Measurements from ENCODE around the gene LIPC. TPM values are rescaled to one million over a fixed set of nuclear protein-coding genes. Genes with fewer than 3 reads are reported as not detected.

The LIPC gene
- total and polyA plus RNA-seq, 7 experiments from 2014 or later: 0.46 to 5.1 (median 0.77) TPM

GRCh38 chr15:58388211-58388610 lies 43.6 kb upstream of the LIPC start:
- no peak overlapping the region for H3K4me3 Mint-ChIP-seq
- H3K27me3 Mint-ChIP-seq: no peaks in the 10 kb centered on the region
- H3K9me3 Mint-ChIP-seq: peaks cover 0 to 2% (median 0%) of the 10 kb centered on the region in 11 donors
- peaks cover 0 to 1% (median 0%) of the 10 kb centered on the region in 7 donors for H3K4me1 Mint-ChIP-seq
- intact Hi-C loops (cut with micrococcal nuclease): no loop called here
- H3K27ac ChIP-seq (ENCODE audit: low read depth, low read length): no peak overlapping the region
- ChIA-PET POLR2A (no interaction called here), CTCF (no interaction called here)
- DNase-seq (no peak), ATAC-seq (no peak)
- H3K36me3 Mint-ChIP-seq: no peaks in the 10 kb centered on the region
- H3K4me1 ChIP-seq (ENCODE audit: control insufficient read depth in 2 of 2, insufficient read depth in 2 of 2, low read length in 2 of 2): no peaks in the 10 kb centered on the region
- no peak overlapping the region for H3K4me3 ChIP-seq (ENCODE audit: low read length)
- no peaks in the 10 kb centered on the region for H3K9me3 ChIP-seq (ENCODE audit: control insufficient read depth in 2 of 3, low read length in 3 of 3)
- H3K27me3 ChIP-seq (ENCODE audit: control insufficient read depth in 2 of 2, insufficient read depth in 2 of 2, low read length in 2 of 2): no peaks in the 10 kb centered on the region
- H3K27ac Mint-ChIP-seq: no peak overlapping the region
- H3K36me3 ChIP-seq (ENCODE audit: control insufficient read depth in 2 of 3, insufficient read depth in 3 of 3, low read length in 3 of 3): no peaks in the 10 kb centered on the region

- Histone ChIP-seq H3K9me3 (ENCODE audit: control insufficient read depth in 2 of 3, low read length in 3 of 3) (no peaks in the 10 kb centered on the region), H3K27me3 (ENCODE audit: control insufficient read depth in 2 of 2, insufficient read depth in 2 of 2, low read length in 2 of 2) (no peaks in the 10 kb centered on the region), H3K4me3 (ENCODE audit: low read length) (no peak overlapping the region), H3K4me1 (ENCODE audit: control insufficient read depth in 2 of 2, insufficient read depth in 2 of 2, low read length in 2 of 2) (no peaks in the 10 kb centered on the region), H3K36me3 (ENCODE audit: control insufficient read depth in 2 of 3, insufficient read depth in 3 of 3, low read length in 3 of 3) (no peaks in the 10 kb centered on the region), H3K27ac (ENCODE audit: low read depth, low read length) (no peak overlapping the region)
- peaks cover 0 to 5% (median 0%) of the 10 kb centered on the region in 5 donors for H3K27me3 Mint-ChIP-seq
- H3K4me3 Mint-ChIP-seq: no peak overlapping the region
- H3K9me3 Mint-ChIP-seq: peaks cover 0 to 2% (median 0%) of the 10 kb centered on the region in 11 donors
- DNase-seq (no peak), ATAC-seq (no peak)
- H3K36me3 Mint-ChIP-seq: no peaks in the 10 kb centered on the region
- POLR2A ChIA-PET: no interaction called here
- H3K27ac Mint-ChIP-seq: no peak overlapping the region
- CTCF ChIA-PET: no interaction called here
- intact Hi-C loops (cut with micrococcal nuclease): no loop called here
- H3K4me1 Mint-ChIP-seq: no peaks in the 10 kb centered on the region
Measured at GRCh38 chr15:58390118-58390517, 41.7 kb upstream of the LIPC start.

- CTCF ChIA-PET: no interaction called here
- DNase-seq (no peak), ATAC-seq (no peak)
- Histone ChIP-seq H3K27me3 (ENCODE audit: control insufficient read depth in 2 of 2, insufficient read depth in 2 of 2, low read length in 2 of 2) (no peaks in the 10 kb centered on the region), H3K27ac (ENCODE audit: low read depth, low read length) (no peak overlapping the region), H3K4me1 (ENCODE audit: control insufficient read depth in 2 of 2, insufficient read depth in 2 of 2, low read length in 2 of 2) (no peaks in the 10 kb centered on the region), H3K36me3 (ENCODE audit: control insufficient read depth in 2 of 3, insufficient read depth in 3 of 3, low read length in 3 of 3) (no peaks in the 10 kb centered on the region), H3K4me3 (ENCODE audit: low read length) (no peak overlapping the region), H3K9me3 (ENCODE audit: control insufficient read depth in 2 of 3, low read length in 3 of 3) (no peaks in the 10 kb centered on the region)
- H3K4me1 Mint-ChIP-seq: no peaks in the 10 kb centered on the region
- peaks cover 0 to 5% (median 0%) of the 10 kb centered on the region in 5 donors for H3K27me3 Mint-ChIP-seq
- POLR2A ChIA-PET: no interaction called here
- peaks cover 0 to 2% (median 0%) of the 10 kb centered on the region in 11 donors for H3K9me3 Mint-ChIP-seq
- intact Hi-C loops (cut with micrococcal nuclease): no loop called here
- H3K36me3 Mint-ChIP-seq: no peaks in the 10 kb centered on the region
- no peak overlapping the region for H3K4me3 Mint-ChIP-seq
- no peak overlapping the region for H3K27ac Mint-ChIP-seq
Measured at GRCh38 chr15:58390655-58391054, 41.1 kb upstream of the LIPC start.

DNA sequence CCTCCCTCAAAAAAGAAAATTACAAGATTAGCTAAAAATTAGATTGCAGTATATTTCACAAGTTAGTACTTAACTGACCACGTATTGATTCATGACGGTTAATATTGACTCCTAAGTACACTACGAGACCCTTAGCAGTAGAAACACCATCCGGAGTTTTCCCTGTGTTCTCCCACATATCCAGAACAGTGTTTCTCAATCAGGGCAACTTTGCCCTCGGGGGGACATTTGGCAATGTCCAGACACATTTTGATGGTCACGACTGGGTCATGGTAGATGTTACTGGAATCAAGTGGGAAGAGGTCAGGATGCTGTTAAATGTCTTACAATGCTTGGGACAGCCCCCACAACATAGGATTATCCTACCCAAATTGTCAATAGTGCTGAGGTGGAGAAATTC lies 40.7 kb upstream of the LIPC start:
- intact Hi-C loops (cut with micrococcal nuclease): no loop called here
- no peaks in the 10 kb centered on the region for H3K4me1 Mint-ChIP-seq
- DNase-seq (no peak), ATAC-seq (no peak)
- ChIA-PET CTCF (no interaction called here), POLR2A (no interaction called here)
- H3K4me3 Mint-ChIP-seq: no peak overlapping the region
- H3K4me3 ChIP-seq (ENCODE audit: low read length): no peak overlapping the region
- H3K4me1 ChIP-seq (ENCODE audit: control insufficient read depth in 2 of 2, insufficient read depth in 2 of 2, low read length in 2 of 2): no peaks in the 10 kb centered on the region
- no peaks in the 10 kb centered on the region for H3K36me3 ChIP-seq (ENCODE audit: control insufficient read depth in 2 of 3, insufficient read depth in 3 of 3, low read length in 3 of 3)
- H3K27me3 Mint-ChIP-seq: peaks cover 0 to 5% (median 0%) of the 10 kb centered on the region in 5 donors
- H3K9me3 Mint-ChIP-seq: peaks cover 0 to 2% (median 0%) of the 10 kb centered on the region in 11 donors
- no peaks in the 10 kb centered on the region for H3K36me3 Mint-ChIP-seq
- no peaks in the 10 kb centered on the region for H3K27me3 ChIP-seq (ENCODE audit: control insufficient read depth in 2 of 2, insufficient read depth in 2 of 2, low read length in 2 of 2)
- H3K9me3 ChIP-seq (ENCODE audit: control insufficient read depth in 2 of 3, low read length in 3 of 3): no peaks in the 10 kb centered on the region
- H3K27ac ChIP-seq (ENCODE audit: low read depth, low read length): no peak overlapping the region
- H3K27ac Mint-ChIP-seq: no peak overlapping the region

DNA sequence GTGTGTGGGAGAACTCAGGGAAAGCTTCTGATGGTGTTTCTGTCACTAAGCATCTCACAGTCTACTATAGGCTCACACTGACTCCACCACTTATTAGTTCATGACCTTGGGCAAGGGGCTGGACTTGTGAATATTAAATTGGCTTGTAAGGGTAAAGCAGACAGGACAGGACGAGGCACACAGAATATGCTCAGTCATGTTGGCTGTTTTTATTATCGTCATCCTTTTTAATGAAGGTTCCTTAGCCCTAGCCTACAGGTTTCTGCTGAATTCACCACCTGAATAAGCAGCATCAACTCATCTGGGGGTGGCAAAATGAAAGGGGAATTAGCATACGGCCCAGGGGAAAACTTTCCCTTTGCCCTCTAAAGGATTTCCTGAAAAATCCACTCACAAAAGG lies 39.6 kb upstream of the LIPC start:
- ChIA-PET CTCF (no interaction called here), POLR2A (no interaction called here)
- no peak for DNase-seq
- Histone ChIP-seq H3K27ac (ENCODE audit: low read depth, low read length) (no peak overlapping the region), H3K4me3 (ENCODE audit: low read length) (no peak overlapping the region), H3K36me3 (ENCODE audit: control insufficient read depth in 2 of 3, insufficient read depth in 3 of 3, low read length in 3 of 3) (no peaks in the 10 kb centered on the region), H3K4me1 (ENCODE audit: control insufficient read depth in 2 of 2, insufficient read depth in 2 of 2, low read length in 2 of 2) (no peaks in the 10 kb centered on the region), H3K27me3 (ENCODE audit: control insufficient read depth in 2 of 2, insufficient read depth in 2 of 2, low read length in 2 of 2) (no peaks in the 10 kb centered on the region), H3K9me3 (ENCODE audit: control insufficient read depth in 2 of 3, low read length in 3 of 3) (no peaks in the 10 kb centered on the region)
- no peaks in the 10 kb centered on the region for H3K36me3 Mint-ChIP-seq
- no peak for ATAC-seq
- intact Hi-C loops (cut with micrococcal nuclease): no loop called here
- H3K4me3 Mint-ChIP-seq: no peak overlapping the region
- H3K27ac Mint-ChIP-seq: no peak overlapping the region
- H3K4me1 Mint-ChIP-seq: no peaks in the 10 kb centered on the region
- peaks cover 0 to 2% (median 0%) of the 10 kb centered on the region in 11 donors for H3K9me3 Mint-ChIP-seq
- peaks cover 0 to 6% (median 0%) of the 10 kb centered on the region in 5 donors for H3K27me3 Mint-ChIP-seq

DNA sequence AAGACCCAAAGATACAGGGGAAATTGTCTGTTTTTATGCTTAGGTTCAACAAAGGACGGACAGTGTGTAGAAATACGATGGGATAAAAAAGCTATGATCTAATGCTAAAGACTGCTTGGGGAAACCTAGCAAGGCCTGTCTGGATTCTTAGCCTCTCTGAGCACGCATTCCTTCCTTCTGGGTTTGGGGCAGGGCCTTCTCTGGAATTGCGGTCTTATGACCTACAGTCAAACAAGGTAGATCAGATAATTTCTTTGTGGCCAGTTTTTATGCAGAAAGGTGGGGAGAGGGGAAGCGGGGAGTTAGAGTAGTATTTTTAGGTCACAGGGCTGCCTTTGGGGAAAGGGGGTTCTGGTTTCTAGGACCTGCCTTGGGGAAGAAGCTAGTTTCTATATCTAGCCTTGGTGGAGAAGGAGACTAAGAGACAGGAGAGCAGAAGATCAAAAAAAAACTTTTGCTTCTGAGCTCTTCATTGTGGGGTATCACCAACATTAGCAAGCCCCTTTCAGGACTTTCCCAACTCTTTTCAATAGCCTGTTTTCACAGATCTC lies 39.1 kb upstream of the LIPC start:
- Mint-ChIP-seq H3K27ac (no peak overlapping the region), H3K36me3 (no peaks in the 10 kb centered on the region), H3K4me1 (no peaks in the 10 kb centered on the region), H3K27me3 (peaks cover 0 to 9% (median 0%) of the 10 kb centered on the region in 5 donors), H3K9me3 (peaks cover 0 to 2% (median 0%) of the 10 kb centered on the region in 11 donors), H3K4me3 (no peak overlapping the region)
- DNase-seq: no peak
- ATAC-seq: no peak
- ChIA-PET POLR2A (no interaction called here), CTCF (no interaction called here)
- Histone ChIP-seq H3K27me3 (ENCODE audit: control insufficient read depth in 2 of 2, insufficient read depth in 2 of 2, low read length in 2 of 2) (no peaks in the 10 kb centered on the region), H3K9me3 (ENCODE audit: control insufficient read depth in 2 of 3, low read length in 3 of 3) (no peaks in the 10 kb centered on the region), H3K27ac (ENCODE audit: low read depth, low read length) (no peak overlapping the region), H3K36me3 (ENCODE audit: control insufficient read depth in 2 of 3, insufficient read depth in 3 of 3, low read length in 3 of 3) (no peaks in the 10 kb centered on the region), H3K4me1 (ENCODE audit: control insufficient read depth in 2 of 2, insufficient read depth in 2 of 2, low read length in 2 of 2) (no peaks in the 10 kb centered on the region), H3K4me3 (ENCODE audit: low read length) (no peak overlapping the region)
- intact Hi-C loops (cut with micrococcal nuclease): no loop called here

DNA sequence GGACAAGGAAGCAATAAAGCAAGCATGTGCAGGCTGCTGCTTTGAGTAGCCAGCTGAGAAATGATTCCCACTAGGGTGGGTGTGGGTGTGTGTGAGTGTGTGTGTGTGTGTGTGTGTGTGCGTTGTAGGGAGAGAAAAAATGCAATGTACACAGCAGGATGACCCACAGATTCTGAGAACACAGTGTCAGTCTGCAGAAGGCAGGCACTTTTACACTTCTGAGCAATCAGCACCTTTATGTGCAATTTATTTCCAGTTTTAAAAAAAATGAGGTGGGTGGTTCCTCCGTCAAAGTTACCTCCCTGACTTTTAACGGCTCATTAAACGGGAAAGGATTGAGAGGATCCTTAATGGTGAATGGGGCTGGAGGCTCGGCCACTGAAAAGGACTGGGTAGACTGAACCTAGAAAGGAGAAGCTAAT lies 38.5 kb upstream of the LIPC start:
- CTCF ChIA-PET: no interaction called here
- no peak overlapping the region for H3K4me3 Mint-ChIP-seq
- DNase-seq (no peak), ATAC-seq (no peak)
- Histone ChIP-seq H3K27me3 (ENCODE audit: control insufficient read depth in 2 of 2, insufficient read depth in 2 of 2, low read length in 2 of 2) (no peaks in the 10 kb centered on the region), H3K36me3 (ENCODE audit: control insufficient read depth in 2 of 3, insufficient read depth in 3 of 3, low read length in 3 of 3) (no peaks in the 10 kb centered on the region), H3K4me3 (ENCODE audit: low read length) (no peak overlapping the region), H3K9me3 (ENCODE audit: control insufficient read depth in 2 of 3, low read length in 3 of 3) (no peaks in the 10 kb centered on the region), H3K27ac (ENCODE audit: low read depth, low read length) (no peak overlapping the region), H3K4me1 (ENCODE audit: control insufficient read depth in 2 of 2, insufficient read depth in 2 of 2, low read length in 2 of 2) (no peaks in the 10 kb centered on the region)
- intact Hi-C loops (cut with micrococcal nuclease): no loop called here
- H3K36me3 Mint-ChIP-seq: no peaks in the 10 kb centered on the region
- H3K9me3 Mint-ChIP-seq: peaks cover 0 to 2% (median 0%) of the 10 kb centered on the region in 11 donors
- H3K27me3 Mint-ChIP-seq: peaks cover 0 to 9% (median 0%) of the 10 kb centered on the region in 5 donors
- no peaks in the 10 kb centered on the region for H3K4me1 Mint-ChIP-seq
- POLR2A ChIA-PET: no interaction called here
- peak overlapping the region in 1 of 9 donors; percentile 15 for H3K27ac Mint-ChIP-seq

Data from naive thymus-derived CD4-positive, alpha-beta T cell (primary cell).